Ascending aorta (tissue), 2 donors: ENCODE measurements around the gene CEACAM19. TPM values are rescaled to one million over a fixed set of nuclear protein-coding genes. Genes with fewer than 3 reads are reported as not detected.
"Not testable (repeated sequence)": the region's sequence is repeated elsewhere in the genome, so short reads cannot be mapped to it uniquely, and the experiment has no call there.

ENCODE experiments used
- DNase-seq, 2 donors: peaks; one replicate each; pipeline ENCODE4 v3.0.0-alpha.2; 2019; ENCODE audit warnings: low spot score in 2 of 2
- H3K27ac ChIP-seq, 2 donors: fragments of 200-600 bp; sonication (generic); one replicate each; pipeline ENCODE4 v1.5.1; 2016 to 2017; ENCODE audit warnings: mild to moderate bottlenecking in 1 of 2
- H3K27me3 ChIP-seq: fragments of 200-600 bp; sonication (generic); one replicate; pipeline ENCODE4 v1.5.1; 2017
- H3K36me3 ChIP-seq, 2 donors: fragments of 200-600 bp; sonication (generic); one replicate each; pipeline ENCODE4 v1.5.1; 2016
- H3K4me1 ChIP-seq, 2 donors: fragments of 200-600 bp; sonication (generic); one replicate each; pipeline ENCODE4 v1.5.1; 2016 to 2017; ENCODE audit warnings: mild to moderate bottlenecking in 1 of 2
- H3K4me3 ChIP-seq, 2 donors: fragments of 200-600 bp; sonication (generic); one replicate each; pipeline ENCODE4 v1.5.1; 2016 to 2017; ENCODE audit warnings: mild to moderate bottlenecking in 1 of 2
- H3K9me3 ChIP-seq, 2 donors: fragments of 200-600 bp; sonication (generic); one replicate each; pipeline ENCODE4 v1.5.1; 2016
- CTCF ChIP-seq, 3 experiments: fragments of 200-600 bp in 2 of 3; fragments of 450-650 bp in 1 of 3; sonication (generic) in 2 of 3; IDR thresholded peaks; one replicate each; pipeline ENCODE4 v1.5.1; 2016 to 2019; ENCODE audit warnings: antibody characterized with exemption in 3 of 3, mild to moderate bottlenecking in 1 of 3, moderate library complexity in 1 of 3
- intact Hi-C: fragments of 100-400 bp; cut with DNase I; formaldehyde crosslinking; loops from one replicate; pipeline ENCODE4 v1.15.1; 2023
- total RNA-seq: library from RNA; depleted of rRNA; stranded (reverse); fragments of >200 nt; gene quantifications from one replicate; pipeline ENCODE4 v1.1.0, GENCODE V29; 2016

The CEACAM19 gene
- total RNA-seq, 1 donor from 2014 or later, result 6.3 TPM

GRCh38 chr19:44717603-44718002, 46.3 kb downstream of the CEACAM19 start:
- Histone ChIP-seq H3K4me3 (no peak overlapping the region), H3K36me3 (no peaks in the 10 kb centered on the region), H3K27ac (peak overlapping the region in 1 of 2 donors; percentile 85), H3K4me1 (peaks cover 5 to 22% of the 10 kb centered on the region in 2 donors), H3K27me3 (no peaks in the 10 kb centered on the region), H3K9me3 (no peaks in the 10 kb centered on the region)
- DNase-seq, result no peak
- no peak for TF ChIP-seq CTCF (IDR thresholded peaks at IDR 0.05)
- intact Hi-C loops, result loop anchor here (1.0 to 5.0 kb wide), 2 partner anchors 28 to 130 kb away; partner anchors contain the start of gene NECTIN2

GRCh38 chr19:44718441-44719261, 47.4 kb downstream of the CEACAM19 start:
- H3K36me3 ChIP-seq, result no peaks in the 10 kb centered on the region
- no peaks in the 10 kb centered on the region for H3K27me3 ChIP-seq
- intact Hi-C loops, result loop anchor here (1.0 to 5.0 kb wide), 2 partner anchors 29 to 129 kb away; partner anchors contain the start of gene NECTIN2
- peak in 1 of 2 donors; percentile 84 for DNase-seq
- TF ChIP-seq CTCF (IDR thresholded peaks at IDR 0.05), result no peak
- H3K27ac ChIP-seq, result peak overlapping the region; percentile 67 to 85
- H3K4me1 ChIP-seq, result peaks cover 5 to 22% of the 10 kb centered on the region in 2 donors
- no peaks in the 10 kb centered on the region for H3K9me3 ChIP-seq
- peak overlapping the region; percentile 7 to 47 for H3K4me3 ChIP-seq

- intact Hi-C loops, result loop anchor here (5.0 kb wide), 1 partner anchor 128 kb away; the partner anchor contains the start of gene NECTIN2
- Histone ChIP-seq H3K4me1 (peaks cover 5 to 25% of the 10 kb centered on the region in 2 donors), H3K4me3 (no peak overlapping the region), H3K36me3 (no peaks in the 10 kb centered on the region), H3K9me3 (no peaks in the 10 kb centered on the region), H3K27ac (peak overlapping the region; percentile 67 to 85), H3K27me3 (no peaks in the 10 kb centered on the region)
- TF ChIP-seq CTCF (IDR thresholded peaks at IDR 0.05), result no peak
- DNase-seq, result no peak
These were observed 48.0 kb downstream of the CEACAM19 start for GRCh38 chr19:44719262-44719701.

- H3K4me1 ChIP-seq, result peaks cover 5 to 36% of the 10 kb centered on the region in 2 donors
- intact Hi-C loops, result loop anchor here (5.0 kb wide), 1 partner anchor 37 kb away; no protein-coding TSS in a partner anchor
These were observed 49.1 kb downstream of the CEACAM19 start for GRCh38 chr19:44720396-44720795.

GRCh38 chr19:44720945-44721344, 49.7 kb downstream of the CEACAM19 start:
- intact Hi-C loops, result loop anchor here (5.0 kb wide), 1 partner anchor 36 kb away; no protein-coding TSS in a partner anchor
- H3K36me3 ChIP-seq, result no peaks in the 10 kb centered on the region
- peaks cover 5 to 36% of the 10 kb centered on the region in 2 donors for H3K4me1 ChIP-seq
- no peaks in the 10 kb centered on the region for H3K9me3 ChIP-seq
- no peak for DNase-seq
- no peak overlapping the region for H3K4me3 ChIP-seq
- no peak overlapping the region for H3K27ac ChIP-seq
- H3K27me3 ChIP-seq, result no peaks in the 10 kb centered on the region
- no peak for TF ChIP-seq CTCF (IDR thresholded peaks at IDR 0.05)

More at GRCh38 chr19:44720396-44720795, 49.1 kb downstream of the CEACAM19 start:
- H3K27me3 ChIP-seq, H3K36me3 ChIP-seq, H3K9me3 ChIP-seq, H3K4me3 ChIP-seq, DNase-seq, H3K27ac ChIP-seq: not testable (repeated sequence)

GRCh38 chr19:44721369-44721768, 50.1 kb downstream of the CEACAM19 start:
- H3K4me3 ChIP-seq, H3K9me3 ChIP-seq, DNase-seq, H3K36me3 ChIP-seq, H3K27me3 ChIP-seq, H3K27ac ChIP-seq: not testable (repeated sequence)
- peaks cover 5 to 36% of the 10 kb centered on the region in 2 donors for H3K4me1 ChIP-seq
- intact Hi-C loops, result loop anchor here (5.0 kb wide), 1 partner anchor 36 kb away; no protein-coding TSS in a partner anchor
